HG02623 (cell line): Measurements from ENCODE around the gene ARMC5.
"Not testable (repeated sequence)": the region's sequence is repeated elsewhere in the genome, so short reads cannot be mapped to it uniquely, and the experiment has no call there.

Source experiments
- ATAC-seq: cut with Tn5 transposase; IDR thresholded peaks from one replicate; pipeline ENCODE4 v1.9.1; 2021; ENCODE audit warnings: moderate library complexity; ENCODE audit not compliant: unreplicated experiment

Gene ARMC5

DNA sequence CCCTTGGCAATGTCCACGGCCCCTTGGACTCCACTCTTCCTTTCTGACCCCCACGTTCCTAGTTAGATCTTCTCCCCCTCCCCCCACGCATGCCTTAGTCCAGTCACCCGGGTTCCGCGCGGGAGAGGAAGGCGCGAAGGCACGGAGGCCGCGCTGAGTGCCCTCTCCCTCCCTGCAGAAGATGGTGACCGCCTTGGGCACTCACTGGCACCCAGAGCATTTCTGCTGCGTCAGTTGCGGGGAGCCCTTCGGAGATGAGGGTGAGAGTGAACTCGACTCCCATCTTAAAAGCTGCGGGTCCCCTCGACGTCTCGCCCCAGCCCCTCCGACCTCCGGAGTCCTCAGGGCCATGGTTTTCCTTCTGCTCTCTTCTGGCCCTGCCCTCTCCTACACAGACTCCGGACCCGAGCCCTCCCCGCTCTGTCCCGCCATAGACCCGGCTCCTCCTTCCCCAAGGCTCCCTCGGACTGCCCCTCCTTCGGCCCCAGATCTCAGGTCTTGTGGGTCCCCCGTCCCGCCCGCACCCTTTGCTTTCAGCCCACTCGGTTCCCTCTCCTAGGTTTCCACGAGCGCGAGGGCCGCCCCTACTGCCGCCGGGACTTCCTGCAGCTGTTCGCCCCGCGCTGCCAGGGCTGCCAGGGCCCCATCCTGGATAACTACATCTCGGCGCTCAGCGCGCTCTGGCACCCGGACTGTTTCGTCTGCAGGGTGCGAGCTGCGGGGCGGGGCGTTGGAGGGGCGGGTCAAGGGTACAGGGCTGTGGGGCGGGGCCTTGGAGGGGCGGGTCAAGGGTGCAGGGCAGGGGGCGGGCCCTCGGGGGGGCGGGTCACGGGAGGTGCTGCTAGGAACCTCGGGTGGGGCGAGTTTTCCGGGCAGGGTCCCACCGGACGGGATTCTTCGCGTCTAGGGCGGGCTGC lies 17.3 kb downstream of the ARMC5 start:
- ATAC-seq: peak; percentile 63

DNA sequence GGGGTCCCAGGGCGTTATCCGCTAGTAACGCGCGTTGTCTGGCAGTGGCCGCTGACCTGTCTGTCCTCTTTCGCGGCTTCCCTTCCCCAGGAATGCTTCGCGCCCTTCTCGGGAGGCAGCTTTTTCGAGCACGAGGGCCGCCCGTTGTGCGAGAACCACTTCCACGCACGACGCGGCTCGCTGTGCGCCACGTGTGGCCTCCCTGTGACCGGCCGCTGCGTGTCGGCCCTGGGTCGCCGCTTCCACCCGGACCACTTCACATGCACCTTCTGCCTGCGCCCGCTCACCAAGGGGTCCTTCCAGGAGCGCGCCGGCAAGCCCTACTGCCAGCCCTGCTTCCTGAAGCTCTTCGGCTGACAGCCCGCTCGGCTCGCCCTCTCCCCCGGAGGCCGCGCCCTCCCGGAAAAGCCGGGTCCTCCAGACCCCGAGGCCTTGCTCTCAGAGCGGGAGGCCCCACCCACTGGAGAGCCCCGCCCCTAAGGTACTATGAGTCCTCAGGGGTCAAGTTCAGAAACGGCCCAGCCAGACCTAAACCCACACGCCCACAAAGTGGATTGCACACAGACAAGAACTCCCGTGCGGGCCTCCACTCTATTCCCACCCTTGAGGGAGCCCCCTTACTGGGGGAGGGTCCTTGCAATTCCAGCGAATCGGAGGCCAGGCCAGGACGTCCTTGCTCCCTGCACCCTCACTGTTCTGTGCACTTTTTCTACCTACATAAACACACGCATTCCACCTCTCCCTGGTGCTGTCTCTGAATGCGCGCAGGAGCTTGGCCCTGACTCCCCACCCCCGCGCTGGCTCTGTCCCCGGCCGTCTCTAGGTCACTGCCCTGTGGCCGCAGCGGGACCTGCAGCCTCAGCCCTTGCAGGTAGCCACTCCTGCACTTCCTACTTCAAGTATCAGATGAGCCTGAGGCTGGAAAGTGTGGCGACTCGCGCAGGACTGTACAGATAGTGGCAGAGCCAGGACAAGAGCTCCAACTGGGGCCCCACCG lies 18.2 kb downstream of the ARMC5 start:
- peak; percentile 17 for ATAC-seq

DNA sequence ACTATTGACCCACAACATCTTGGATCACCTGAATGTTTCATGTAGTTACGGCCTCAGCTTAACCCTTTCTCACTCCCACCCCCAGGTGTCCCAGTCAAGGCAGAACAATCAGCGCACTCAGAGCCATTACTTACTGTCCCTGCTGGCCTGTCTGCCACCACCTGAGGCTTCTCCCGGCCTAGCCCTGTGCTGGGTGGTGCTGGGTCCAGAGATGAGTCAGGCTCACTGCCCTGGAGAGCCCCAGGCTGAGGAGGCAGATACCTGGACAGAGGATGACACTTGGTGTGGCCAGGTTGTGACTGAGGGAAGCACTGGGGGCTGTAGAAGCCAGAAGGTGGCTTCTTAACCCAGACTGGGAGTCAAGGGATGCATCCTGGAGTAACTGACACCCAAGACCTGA lies 19.7 kb downstream of the ARMC5 start:
- no peak for ATAC-seq

DNA sequence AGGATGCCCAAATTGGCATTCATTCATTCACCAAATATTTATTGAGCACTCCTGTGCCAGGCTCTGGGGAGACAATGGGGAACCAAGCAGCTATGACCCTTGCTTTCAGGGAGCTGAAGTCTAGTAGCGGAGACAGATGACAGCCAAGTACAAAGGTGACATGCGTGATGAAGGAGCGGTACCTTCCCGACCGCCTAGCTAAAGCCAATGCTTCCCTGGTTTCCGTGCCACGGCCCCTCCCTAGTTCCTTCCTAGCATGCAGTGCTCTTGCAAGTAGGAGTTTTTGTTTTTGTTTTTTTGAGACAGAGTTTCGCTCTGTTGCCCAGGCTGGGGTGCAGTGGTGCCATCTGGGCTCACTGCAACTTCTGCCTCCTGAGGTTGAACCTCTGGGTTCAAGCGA lies 20.4 kb downstream of the ARMC5 start:
- no peak for ATAC-seq

GRCh38 chr16:31480851-31481536 lies 21.7 kb downstream of the ARMC5 start:
- ATAC-seq: no peak

GRCh38 chr16:31483081-31483480 lies 23.8 kb downstream of the ARMC5 start, which contains the start of gene SLC5A2:
SLC5A2 (plus strand) TSS chr16:31483123; CDS start chr16:31483137, 14 bp downstream.
- no peak for ATAC-seq

- not testable (repeated sequence) for ATAC-seq
Measured at GRCh38 chr16:31484048-31484447, 24.7 kb downstream of the ARMC5 start.

- ATAC-seq: no peak
Measured at GRCh38 chr16:31484491-31485171, 25.3 kb downstream of the ARMC5 start.

DNA sequence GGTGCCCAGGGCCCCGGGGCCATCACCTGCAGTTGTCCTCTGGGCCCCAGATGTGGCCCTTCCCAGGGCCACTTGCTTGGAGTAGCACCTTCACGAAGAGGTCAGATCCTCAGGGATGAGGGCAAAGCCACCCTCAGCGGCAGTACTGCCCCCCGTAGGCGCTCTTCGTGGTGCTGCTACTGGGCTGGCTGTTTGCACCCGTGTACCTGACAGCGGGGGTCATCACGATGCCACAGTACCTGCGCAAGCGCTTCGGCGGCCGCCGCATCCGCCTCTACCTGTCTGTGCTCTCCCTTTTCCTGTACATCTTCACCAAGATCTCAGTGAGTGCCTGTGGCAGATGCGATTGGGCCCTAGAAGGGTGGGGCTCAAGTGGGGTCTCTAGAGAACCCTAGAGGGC lies 26.3 kb downstream of the ARMC5 start:
- ATAC-seq: no peak

GRCh38 chr16:31486045-31486444 lies 26.7 kb downstream of the ARMC5 start:
- ATAC-seq: no peak

DNA sequence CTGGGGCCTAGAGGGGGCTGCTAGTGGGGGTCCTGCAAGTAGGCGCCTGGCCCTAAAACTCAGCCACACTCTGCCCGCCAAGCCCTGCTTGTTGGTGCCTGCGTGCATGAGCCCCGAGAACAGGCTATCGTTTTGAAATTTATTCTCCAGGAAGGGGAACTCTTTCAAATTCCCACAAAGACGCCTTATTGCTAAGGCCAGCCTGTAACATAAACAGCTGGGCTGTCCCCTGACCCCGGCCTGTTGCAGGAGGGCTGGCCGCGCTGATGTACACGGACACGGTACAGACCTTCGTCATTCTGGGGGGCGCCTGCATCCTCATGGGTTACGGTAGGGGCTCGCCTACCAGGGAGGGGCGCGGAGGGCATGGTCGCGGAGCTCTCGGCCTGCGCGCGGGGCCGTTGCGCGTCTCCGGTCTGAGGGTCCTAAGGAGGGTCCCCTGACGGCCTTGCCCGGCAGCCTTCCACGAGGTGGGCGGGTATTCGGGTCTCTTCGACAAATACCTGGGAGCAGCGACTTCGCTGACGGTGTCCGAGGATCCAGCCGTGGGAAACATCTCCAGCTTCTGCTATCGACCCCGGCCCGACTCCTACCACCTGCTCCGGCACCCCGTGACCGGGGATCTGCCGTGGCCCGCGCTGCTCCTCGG lies 27.9 kb downstream of the ARMC5 start:
- ATAC-seq: peak; percentile 10

- peak; percentile 73 for ATAC-seq
Measured at GRCh38 chr16:31487720-31488467, 28.6 kb downstream of the ARMC5 start.

GRCh38 chr16:31488468-31489297 lies 29.4 kb downstream of the ARMC5 start:
- no peak for ATAC-seq

DNA sequence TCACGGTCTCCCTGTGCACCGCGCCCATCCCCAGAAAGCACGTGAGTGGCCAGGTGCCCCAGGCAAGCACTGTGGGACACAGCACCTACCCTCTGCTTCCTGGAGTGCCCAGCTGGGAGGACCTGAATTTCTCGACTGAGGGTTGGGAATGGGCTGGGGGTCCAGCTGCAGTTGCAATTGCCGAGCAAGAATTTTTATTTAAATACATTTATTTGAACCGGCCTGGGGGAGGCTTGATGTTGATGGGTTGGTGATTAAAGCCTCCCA lies 29.9 kb downstream of the ARMC5 start:
- no peak for ATAC-seq

DNA sequence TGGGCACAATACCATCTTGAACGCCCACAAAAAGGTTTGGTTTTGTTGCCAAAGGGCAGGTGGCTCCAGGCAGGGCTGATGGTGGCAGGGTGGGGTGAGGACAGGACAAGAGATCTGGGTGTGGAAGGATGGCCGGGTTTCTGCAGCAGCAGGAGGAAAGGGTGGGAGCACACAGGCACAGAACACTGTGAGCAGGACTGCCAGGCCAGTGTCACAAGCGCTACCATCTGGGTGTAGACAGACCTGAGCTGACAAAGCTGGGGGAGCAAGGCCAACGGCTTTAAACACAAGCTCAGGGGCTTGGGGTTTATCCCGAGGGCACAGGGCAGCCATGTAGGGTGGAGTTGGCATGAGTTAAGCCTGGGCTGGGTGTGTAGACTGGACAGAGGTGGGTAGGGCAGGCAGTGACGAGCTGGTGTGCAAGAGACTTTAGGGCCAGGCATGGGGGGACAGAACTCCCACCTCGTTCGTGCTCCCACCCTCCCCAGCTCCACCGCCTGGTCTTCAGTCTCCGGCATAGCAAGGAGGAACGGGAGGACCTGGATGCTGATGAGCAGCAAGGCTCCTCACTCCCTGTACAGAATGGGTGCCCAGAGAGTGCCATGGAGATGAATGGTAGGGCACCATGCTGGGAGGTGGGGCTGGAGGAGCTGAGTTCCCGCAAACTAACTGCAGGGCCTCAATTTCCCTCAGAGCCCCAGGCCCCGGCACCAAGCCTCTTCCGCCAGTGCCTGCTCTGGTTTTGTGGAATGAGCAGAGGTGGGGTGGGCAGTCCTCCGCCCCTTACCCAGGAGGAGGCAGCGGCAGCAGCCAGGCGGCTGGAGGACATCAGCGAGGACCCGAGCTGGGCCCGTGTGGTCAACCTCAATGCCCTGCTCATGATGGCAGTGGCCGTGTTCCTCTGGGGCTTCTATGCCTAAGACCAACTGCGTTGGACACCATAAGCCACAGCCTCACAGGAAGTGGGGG lies 30.6 kb downstream of the ARMC5 start:
- no peak for ATAC-seq

DNA sequence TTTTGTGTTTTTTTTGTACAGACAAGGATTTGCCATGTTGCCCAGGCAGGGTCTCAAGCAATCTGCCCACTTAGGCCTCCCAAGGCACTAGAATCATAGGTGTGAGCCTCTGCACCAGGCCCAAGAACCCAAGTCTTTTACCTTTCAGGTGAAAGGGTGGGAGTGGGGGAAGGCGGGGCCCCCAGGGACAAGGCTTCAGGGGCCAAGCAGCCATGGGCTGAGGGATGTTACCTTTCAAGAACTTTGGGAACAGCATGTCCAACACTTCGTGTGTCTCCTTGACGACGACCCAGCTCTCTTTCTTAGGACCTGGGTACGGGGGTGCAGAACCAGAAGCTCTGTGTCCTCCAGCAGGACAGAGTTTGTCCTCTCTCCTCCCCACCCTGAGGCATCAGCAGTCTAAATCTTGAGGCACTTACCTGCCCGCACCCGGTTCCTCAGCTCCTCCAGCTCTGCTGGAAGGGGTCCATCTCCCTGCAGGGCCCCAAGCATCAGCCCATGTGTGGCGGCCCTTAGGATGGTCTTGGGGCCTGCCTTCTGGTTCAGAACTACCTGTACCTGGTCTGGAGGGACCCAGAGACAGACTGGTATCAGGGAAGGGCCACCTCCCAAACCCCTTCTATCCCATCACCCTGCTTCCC lies 32.6 kb downstream of the ARMC5 start:
- no peak for ATAC-seq
